K562 (cell line): Measurements from ENCODE around the gene SLC1A2. TPM values are rescaled to one million over a fixed set of nuclear protein-coding genes. Genes with fewer than 3 reads are reported as not detected.

ENCODE experiments used
- ATAC-seq: fragments of 200-7000 bp; cut with Tn5 transposase; 3 replicates; pipeline ENCODE4 v1.9.1; 2020; ENCODE audit warnings: moderate library complexity
- BruUV-seq: library from RNA; stranded (reverse); fragments of 400-500 nt; replicated peaks from 2 replicates; lab custom pipeline; 2021; lab: Mats Ljungman, UMichigan
- CTCF ChIA-PET: fragments of 300-600 bp; formaldehyde crosslinking; extraction: SDS; loops from one replicate; lab custom pipeline; 2021; ENCODE audit warnings: low intra/inter-chr PET ratio; lab: Yijun Ruan, JAX
- POLR2A ChIA-PET: fragments of 300-600, 350-650 bp; sonication (Branson Sonifier 250); formaldehyde crosslinking; extraction: SDS; loops from one replicate; lab custom pipeline; 2021; ENCODE audit warnings: antibody characterized with exemption, inconsistent platforms; lab: Yijun Ruan, JAX
- DNase-seq, 4 experiments: peaks; one replicate each; pipeline versions ENCODE4 v3.0.0 to v3.0.0-alpha.2; 2011 to 2018; ENCODE audit warnings: low spot score in 3 of 4, mixed read lengths in 3 of 4; ENCODE audit errors: extremely low read depth in 1 of 4
- FAIRE-seq: peaks from 2 replicates; lab custom pipeline; 2011; peaks lifted over from hg19 to GRCh38; lab: Jason Lieb, UNC
- H2AFZ ChIP-seq: 2 replicates; pipeline ENCODE4 v1.6.0; 2011; ENCODE audit warnings: low read depth, low read length, control low read depth, inconsistent platforms
- H3K27ac ChIP-seq: fragments of 200-600 bp; 3 replicates; pipeline ENCODE4 v1.8.0; 2011; ENCODE audit warnings: low read depth, mild to moderate bottlenecking, control low read depth, inconsistent platforms, low read length, moderate library complexity, mixed read lengths; ENCODE audit errors: extremely low read depth
- H3K27me3 ChIP-seq, 2 experiments: fragments of 300-600 bp in 1 of 2; 2 replicates in 1 of 2; 3 replicates in 1 of 2; pipeline versions ENCODE4 v1.6.0 to v1.8.0; 2011; ENCODE audit warnings: inconsistent platforms in 2 of 2, low read length in 2 of 2, mild to moderate bottlenecking in 1 of 2, mixed read lengths in 1 of 2, moderate library complexity in 1 of 2; ENCODE audit not compliant: control insufficient read depth in 2 of 2, insufficient read depth in 2 of 2
- H3K36me3 ChIP-seq: fragments of 300-600 bp; 3 replicates; pipeline ENCODE4 v1.8.0; 2011; ENCODE audit warnings: mild to moderate bottlenecking, low read length, inconsistent platforms; ENCODE audit not compliant: control insufficient read depth, insufficient read depth
- H3K4me1 ChIP-seq, 2 experiments: fragments of 200-600 bp in 1 of 2; replicated peaks in 1 of 2; 2 replicates in 1 of 2; 3 replicates in 1 of 2; pipeline versions ENCODE4 v1.5.1 to v1.8.0; 2011; ENCODE audit warnings: inconsistent platforms in 2 of 2, low read length in 2 of 2, mild to moderate bottlenecking in 1 of 2, mixed read lengths in 1 of 2, moderate library complexity in 1 of 2; ENCODE audit not compliant: control insufficient read depth in 2 of 2, insufficient read depth in 2 of 2
- H3K4me2 ChIP-seq: 2 replicates; pipeline ENCODE4 v1.6.1; 2011; ENCODE audit warnings: low read length, control low read depth, inconsistent platforms, mixed read lengths; ENCODE audit not compliant: insufficient read depth
- H3K4me3 ChIP-seq: fragments of 200-600 bp; sonication (generic), shearing (Covaris generic); 2 replicates; pipeline ENCODE4 v1.5.1; 2016; ENCODE audit warnings: control low read depth, inconsistent platforms
- H3K79me2 ChIP-seq: fragments of 200-600 bp; 3 replicates; pipeline ENCODE4 v1.8.0; 2011; ENCODE audit warnings: low read length, inconsistent platforms; ENCODE audit not compliant: control insufficient read depth, insufficient read depth
- H3K9ac ChIP-seq, 2 experiments: 2 replicates each; pipeline versions ENCODE4 v1.6.0 to v1.6.1; 2011; ENCODE audit warnings: low read depth in 2 of 2, low read length in 2 of 2, control low read depth in 1 of 2, inconsistent platforms in 1 of 2, mild to moderate bottlenecking in 1 of 2, mixed read lengths in 1 of 2; ENCODE audit not compliant: insufficient read depth in 1 of 2
- H3K9me1 ChIP-seq: one replicate; pipeline ENCODE4 v1.6.0; 2011; ENCODE audit warnings: inconsistent platforms, mild to moderate bottlenecking, low read length, moderate library complexity; ENCODE audit not compliant: control insufficient read depth, insufficient read depth
- H3K9me3 ChIP-seq: replicated peaks from 2 replicates; pipeline ENCODE4 v1.5.1; 2011; ENCODE audit warnings: low read depth, low read length, inconsistent platforms; ENCODE audit not compliant: control insufficient read depth, insufficient read depth
- H4K20me1 ChIP-seq: replicated peaks from 2 replicates; pipeline ENCODE4 v1.6.1; 2011; ENCODE audit warnings: low read length, inconsistent platforms, mixed read lengths; ENCODE audit not compliant: control insufficient read depth, insufficient read depth
- JUNB ChIP-seq: fragments of 450-650 bp; formaldehyde crosslinking; conservative IDR thresholded peaks from 2 replicates; pipeline ENCODE4 v1.4.0; 2020; ENCODE audit warnings: mild to moderate bottlenecking
- MYBL2 ChIP-seq, 2 experiments: fragments of 450-650 bp in 1 of 2; sonication (generic) in 1 of 2; formaldehyde crosslinking in 1 of 2; IDR thresholded peaks; 2 replicates each; pipeline versions ENCODE4 v1.6.1 to v1.8.1; 2017 to 2022; ENCODE audit warnings: borderline replicate concordance in 1 of 2, inconsistent platforms in 1 of 2, low read depth in 1 of 2, mild to moderate bottlenecking in 1 of 2, missing genetic modification reagents in 1 of 2, moderate library complexity in 1 of 2
- SLC30A9 ChIP-seq: fragments of 250-450 bp; sonication (Bioruptor Pico); IDR thresholded peaks from 2 replicates; pipeline ENCODE4 v1.8.0; 2022; ENCODE audit warnings: mild to moderate bottlenecking, moderate library complexity
- SREBF2 ChIP-seq: sonication (generic); formaldehyde crosslinking; IDR thresholded peaks from 2 replicates; pipeline ENCODE4 v1.4.0; 2020; ENCODE audit warnings: mild to moderate bottlenecking, missing genetic modification reagents
- ZNF324 ChIP-seq: fragments of 250-450 bp; sonication (Bioruptor Pico); IDR thresholded peaks from 2 replicates; pipeline ENCODE4 v1.4.0; 2020; ENCODE audit warnings: mild to moderate bottlenecking
- ZNF407 ChIP-seq: fragments of 450-650 bp; IDR thresholded peaks from 2 replicates; pipeline ENCODE4 v1.6.1; 2016; ENCODE audit warnings: low read depth
- WGBS: fragments of 100-300 bp; shearing (Covaris generic); methylation state at CpG from one replicate; pipeline ENCODE4 v1.1.6; 2016; ENCODE audit warnings: low coverage, mixed read lengths; ENCODE audit not compliant: insufficient coverage; ENCODE audit errors: missing lambda C conversion rate; 5-methylcytosine and 5-hydroxymethylcytosine counted together
- in situ Hi-C: fragments of 300-500 bp; cut with MboI; formaldehyde crosslinking; loops from 4 replicates; pipeline ENCODE4 v1.15.0; 2018; ENCODE audit warnings: inconsistent platforms, mixed read lengths
- intact Hi-C: fragments of 100-400 bp; cut with micrococcal nuclease; formaldehyde crosslinking; loops from 2 replicates; pipeline ENCODE4 v1.14.2; 2022
- polyA plus RNA-seq, 8 experiments: library from polyadenylated mRNA; depleted of rRNA in 4 of 8; stranded (reverse) in 5 of 8; unstranded in 3 of 8; fragments of >200 nt; fragmentation: Nextera tagmentation in 2 of 8; fragmentation: Illumina TruSeq in 1 of 8; extraction: Ambion mirVana in 2 of 8; extraction: Trizol in 1 of 8; gene quantifications; 2 replicates each; pipeline versions ENCODE4 v1.2.1 to v1.2.3, GENCODE V29; 2011 to 2014; ENCODE audit warnings: inconsistent platforms in 1 of 8, missing spikeins in 1 of 8
- total RNA-seq, 7 experiments: library from RNA; depleted of rRNA in 6 of 7; stranded (reverse); fragments of >200 nt in 6 of 7; fragmentation: Illumina TruSeq in 2 of 7; extraction: Trizol in 2 of 7; gene quantifications; 2 replicates each; pipeline versions ENCODE4 v1.2.1 to v1.2.3, GENCODE V29; 2011 to 2021; ENCODE audit warnings: low replicate concordance in 1 of 7

The SLC1A2 gene
- total and polyA plus RNA-seq, 9 of the 15 experiments (the other 6 are each of a cell fraction or from before 2014, with no cell fraction given), result 0.03 to 0.07 (median 0.04) TPM; not detected in 5

GRCh38 chr11:35352077-35352888, 67.1 kb downstream of the SLC1A2 start:
- H3K9me1 ChIP-seq, result no peaks in the 10 kb centered on the region
- H3K4me3 ChIP-seq, result no peak overlapping the region
- no peak overlapping the region for H3K27ac ChIP-seq
- FAIRE-seq (peak; percentile 91), ATAC-seq (peak; percentile 86), DNase-seq (peak; percentile 29 to 82 (median 52))
- ChIA-PET CTCF (no interaction called here), POLR2A (no interaction called here)
- peaks cover 0 to 21% of the 10 kb centered on the region in 2 experiments; a peak in 3 of 5 replicates for H3K4me1 ChIP-seq
- in situ Hi-C loops (no loop called here), intact Hi-C loops (no loop called here)
- no peak overlapping the region for H2AFZ ChIP-seq
- no peak overlapping the region for H3K9ac ChIP-seq
- H3K79me2 ChIP-seq, result no peaks in the 10 kb centered on the region
- no peaks in the 10 kb centered on the region for H3K9me3 ChIP-seq
- H3K36me3 ChIP-seq, result no peaks in the 10 kb centered on the region
- no peaks in the 10 kb centered on the region for H4K20me1 ChIP-seq
- no TSS peak for BruUV-seq
- WGBS, result 2% methylated on average over 3 of the region's 3 CpGs
- 0 out of 2 replicates have a peak overlapping the region, but pooled peaks have one; percentile 1 for H3K4me2 ChIP-seq
- H3K27me3 ChIP-seq, result no peaks in the 10 kb centered on the region
- TF ChIP-seq SREBF2 (CRISPR knock-in tag), result no peak
- TF ChIP-seq MYBL2 (IDR thresholded peaks at IDR 0.05; ENCODE audit: low read depth), result no peak
- TF ChIP-seq MYBL2 (CRISPR knock-in tag; IDR thresholded peaks at IDR 0.05; ENCODE audit: borderline replicate concordance), result no peak
- TF ChIP-seq SLC30A9, result no peak
- TF ChIP-seq JUNB (CRISPR knock-in tag), result no peak
- TF ChIP-seq ZNF324, result peak; percentile 93
- TF ChIP-seq ZNF407, result no peak
